HS-27A (cell line): ENCODE data around the gene SNX25.
"Not testable (repeated sequence)": the region's sequence is repeated elsewhere in the genome, so short reads cannot be mapped to it uniquely, and the experiment has no call there.

Source experiments
- DNase-seq: peaks from one replicate; pipeline ENCODE4 v3.0.0-alpha.2; 2012; ENCODE audit warnings: low read depth, missing footprints

Gene SNX25

GRCh38 chr4:185232370-185232769, 23.0 kb downstream of the SNX25 start:
- no peak for DNase-seq

GRCh38 chr4:185235119-185235842, 25.9 kb downstream of the SNX25 start:
- no peak for DNase-seq

- DNase-seq = no peak
Measured at GRCh38 chr4:185235843-185236503, 26.6 kb downstream of the SNX25 start.

- no peak for DNase-seq
Measured at GRCh38 chr4:185237175-185237574, 27.8 kb downstream of the SNX25 start.

GRCh38 chr4:185238215-185238681, 28.9 kb downstream of the SNX25 start:
- no peak for DNase-seq

- DNase-seq = no peak
Measured at GRCh38 chr4:185238750-185239149, 29.4 kb downstream of the SNX25 start.

GRCh38 chr4:185240486-185240885, 31.1 kb downstream of the SNX25 start:
- not testable (repeated sequence) for DNase-seq

GRCh38 chr4:185242749-185243533, 33.5 kb downstream of the SNX25 start:
- no peak for DNase-seq

GRCh38 chr4:185243879-185244278, 34.5 kb downstream of the SNX25 start:
- DNase-seq = no peak

GRCh38 chr4:185244763-185245162, 35.4 kb downstream of the SNX25 start:
- DNase-seq = no peak

GRCh38 chr4:185246453-185246852, 37.1 kb downstream of the SNX25 start:
- no peak for DNase-seq

- no peak for DNase-seq
Measured at GRCh38 chr4:185247151-185247550, 37.8 kb downstream of the SNX25 start.

- no peak for DNase-seq
Measured at GRCh38 chr4:185248393-185249039, 39.1 kb downstream of the SNX25 start.

- DNase-seq = no peak
Measured at GRCh38 chr4:185249105-185249504, 39.7 kb downstream of the SNX25 start.

GRCh38 chr4:185254434-185254833, 45.0 kb downstream of the SNX25 start:
- DNase-seq = no peak

GRCh38 chr4:185255868-185256267, 46.5 kb downstream of the SNX25 start:
- no peak for DNase-seq

- no peak for DNase-seq
Measured at GRCh38 chr4:185256446-185256845, 47.0 kb downstream of the SNX25 start.

GRCh38 chr4:185257086-185257485, 47.7 kb downstream of the SNX25 start:
- DNase-seq = no peak

- DNase-seq = no peak
Measured at GRCh38 chr4:185257694-185258093, 48.3 kb downstream of the SNX25 start.

- not testable (repeated sequence) for DNase-seq
Measured at GRCh38 chr4:185258741-185259140, 49.3 kb downstream of the SNX25 start.

- no peak for DNase-seq
Measured at GRCh38 chr4:185259719-185260118, 50.3 kb downstream of the SNX25 start.

GRCh38 chr4:185261946-185262345, 52.5 kb downstream of the SNX25 start:
- no peak for DNase-seq
